Lower lobe of right lung (tissue), 2 donors: ENCODE results near the gene HMOX1. TPM values are rescaled to one million over a fixed set of nuclear protein-coding genes. Genes with fewer than 3 reads are reported as not detected.
A peak's percentile ranks its signal among the peaks of the same experiment; 100 is the strongest.
"Not testable (repeated sequence)": the region's sequence is repeated elsewhere in the genome, so short reads cannot be mapped to it uniquely, and the experiment has no call there.

Source experiments
- ATAC-seq, 2 donors: fragments of 200-7000 bp; cut with Tn5 transposase; one replicate each; pipeline ENCODE4 v1.9.1; 2020 to 2022; ENCODE audit warnings: mild to moderate bottlenecking in 2 of 2, moderate library complexity in 2 of 2
- DNase-seq: peaks from one replicate; pipeline ENCODE4 v3.0.0-alpha.2; 2020
- H3K27ac ChIP-seq: fragments of 200-600 bp; one replicate; pipeline ENCODE4 v1.8.0; 2022
- H3K27me3 ChIP-seq: fragments of 200-600 bp; one replicate; pipeline ENCODE4 v1.8.0; 2022; ENCODE audit warnings: low read depth
- H3K36me3 ChIP-seq: fragments of 200-600 bp; one replicate; pipeline ENCODE4 v1.8.0; 2022; ENCODE audit warnings: mild to moderate bottlenecking
- H3K4me1 ChIP-seq: fragments of 200-600 bp; one replicate; pipeline ENCODE4 v1.8.0; 2022
- H3K4me3 ChIP-seq: fragments of 200-600 bp; one replicate; pipeline ENCODE4 v1.8.0; 2022; ENCODE audit warnings: mild to moderate bottlenecking
- H3K9me3 ChIP-seq: fragments of 200-600 bp; one replicate; pipeline ENCODE4 v1.8.0; 2022
- CTCF ChIP-seq: fragments of 200-600 bp; IDR thresholded peaks from one replicate; pipeline ENCODE4 v1.8.0; 2022; ENCODE audit warnings: antibody characterized with exemption, mild to moderate bottlenecking
- intact Hi-C: fragments of 100-400 bp; cut with DNase I; formaldehyde crosslinking; loops from one replicate; pipeline ENCODE4 v1.11.0; 2022
- total RNA-seq: library from RNA; stranded (reverse); fragmentation: NEBNext Ultra II Directional; extraction: Animal tissue kit (Norgen Biotek cat#: 25700); gene quantifications from one replicate; pipeline ENCODE4 v1.2.1, GENCODE V29; 2021
- donor health status: DM: no; HTN: yes; CAD: no; lungs with severe emphysema.

HMOX1 gene
- total RNA-seq, 1 donor from 2014 or later: 68.3 TPM

GRCh38 chr22:35363566-35364086 lies 17.3 kb upstream of the HMOX1 start:
- Histone ChIP-seq H3K9me3 (no peaks in the 10 kb centered on the region), H3K27me3 (peaks cover 11% of the 10 kb centered on the region), H3K36me3 (no peaks in the 10 kb centered on the region), H3K4me1 (peaks cover 22% of the 10 kb centered on the region), H3K27ac (no peak overlapping the region), H3K4me3 (no peak overlapping the region)
- no peak for TF ChIP-seq CTCF
- intact Hi-C loops: no loop called here
- ATAC-seq: no peak
- DNase-seq: no peak

- intact Hi-C loops, H3K9me3 ChIP-seq, H3K36me3 ChIP-seq, H3K27ac ChIP-seq, DNase-seq, H3K4me3 ChIP-seq: not testable (repeated sequence)
- peaks cover 22% of the 10 kb centered on the region for H3K4me1 ChIP-seq
- peak; percentile 51 to 65 for ATAC-seq
- peaks cover 11% of the 10 kb centered on the region for H3K27me3 ChIP-seq
Measured at GRCh38 chr22:35364230-35364629, 16.7 kb upstream of the HMOX1 start.

GRCh38 chr22:35367331-35367886 lies 13.5 kb upstream of the HMOX1 start:
- ATAC-seq (peak; percentile 34 to 54), DNase-seq (peak; percentile 69)
- Histone ChIP-seq H3K4me3 (no peak overlapping the region), H3K27me3 (no peaks in the 10 kb centered on the region), H3K9me3 (no peaks in the 10 kb centered on the region), H3K4me1 (peaks cover 32% of the 10 kb centered on the region), H3K36me3 (no peaks in the 10 kb centered on the region), H3K27ac (no peak overlapping the region)
- no peak for TF ChIP-seq CTCF
- intact Hi-C loops: no loop called here

GRCh38 chr22:35368386-35368785 lies 12.5 kb upstream of the HMOX1 start:
- DNase-seq (no peak), ATAC-seq (no peak)
- Histone ChIP-seq H3K4me1 (peaks cover 34% of the 10 kb centered on the region), H3K27ac (no peak overlapping the region), H3K27me3 (no peaks in the 10 kb centered on the region), H3K36me3 (no peaks in the 10 kb centered on the region), H3K4me3 (no peak overlapping the region), H3K9me3 (no peaks in the 10 kb centered on the region)
- intact Hi-C loops: no loop called here
- no peak for TF ChIP-seq CTCF

GRCh38 chr22:35369996-35370395 lies 10.9 kb upstream of the HMOX1 start:
- ATAC-seq (no peak), DNase-seq (no peak)
- no peaks in the 10 kb centered on the region for H3K36me3 ChIP-seq
- H3K4me1 ChIP-seq: peaks cover 20% of the 10 kb centered on the region
- H3K4me3 ChIP-seq: no peak overlapping the region
- no peak for TF ChIP-seq CTCF
- intact Hi-C loops: no loop called here
- no peaks in the 10 kb centered on the region for H3K9me3 ChIP-seq
- no peak overlapping the region for H3K27ac ChIP-seq
- H3K27me3 ChIP-seq: no peaks in the 10 kb centered on the region

- no peak overlapping the region for H3K4me3 ChIP-seq
- peaks cover 47% of the 10 kb centered on the region for H3K4me1 ChIP-seq
- H3K9me3 ChIP-seq: no peaks in the 10 kb centered on the region
- no peak overlapping the region for H3K27ac ChIP-seq
- no peak for TF ChIP-seq CTCF
- DNase-seq (no peak), ATAC-seq (no peak)
- no peaks in the 10 kb centered on the region for H3K36me3 ChIP-seq
- intact Hi-C loops: no loop called here
- no peaks in the 10 kb centered on the region for H3K27me3 ChIP-seq
Measured at GRCh38 chr22:35373781-35374180, 7.1 kb upstream of the HMOX1 start.
